ENCODE results near the gene BLACAT1.

- no peak for TF ChIP-seq POLR2A (IDR thresholded peaks at IDR 0.05)
- TF ChIP-seq EP300 (IDR thresholded peaks at IDR 0.05; ENCODE audit: low read depth) = no peak
- no peak for TF ChIP-seq CTCF (IDR thresholded peaks at IDR 0.05)
- no peak for TF ChIP-seq POLR2AphosphoS5 (IDR thresholded peaks at IDR 0.05)
These were observed 35.9 kb upstream of the BLACAT1 start for GRCh38 chr1:205491794-205492193.

Measured in transverse colon (tissue), 4 donors.